IMR-90 (cell line): Measurements from ENCODE around the gene DESI2. TPM values are rescaled to one million over a fixed set of nuclear protein-coding genes. Genes with fewer than 3 reads are reported as not detected.
"Not testable (repeated sequence)": the region's sequence is repeated elsewhere in the genome, so short reads cannot be mapped to it uniquely, and the experiment has no call there.

Experiments
- ATAC-seq: fragments of 200-7000 bp; cut with Tn5 transposase; 2 replicates; pipeline ENCODE4 v1.9.1; 2020; ENCODE audit warnings: low read depth, mild to moderate bottlenecking, moderate library complexity
- BruUV-seq: library from RNA; stranded (reverse); fragments of 400-500 nt; replicated peaks from 2 replicates; lab custom pipeline; 2021; lab: Mats Ljungman, UMichigan
- CTCF ChIA-PET: fragments of 300-600 bp; formaldehyde crosslinking; extraction: SDS; loops from one replicate; lab custom pipeline; 2021; ENCODE audit warnings: antibody characterized with exemption; lab: Yijun Ruan, JAX
- POLR2A ChIA-PET: fragments of 300-600 bp; sonication (Branson Sonifier 250); formaldehyde crosslinking; loops from one replicate; lab custom pipeline; 2022; ENCODE audit warnings: antibody characterized with exemption; ENCODE audit not compliant: unreplicated experiment; lab: Charles Lee
- DNase-seq: peaks from one replicate; pipeline ENCODE4 v3.0.0; 2013
- H2AFZ ChIP-seq: replicated peaks from 2 replicates; pipeline ENCODE3; 2013; ENCODE audit warnings: low read length, mild to moderate bottlenecking; ENCODE audit not compliant: poor library complexity
- H2AK5ac ChIP-seq: 2 replicates; pipeline ENCODE4 v1.6.1; 2013; ENCODE audit warnings: low read depth, low read length, inconsistent platforms
- H2AK9ac ChIP-seq: replicated peaks from 2 replicates; pipeline ENCODE3; 2013; ENCODE audit warnings: mild to moderate bottlenecking, low read depth, low read length, moderate library complexity; ENCODE audit not compliant: poor library complexity
- H2BK120ac ChIP-seq: 2 replicates; pipeline ENCODE4 v1.6.1; 2013; ENCODE audit warnings: low read depth, low read length, inconsistent platforms
- H2BK15ac ChIP-seq: 3 replicates; pipeline ENCODE4 v1.6.1; 2013; ENCODE audit warnings: low read depth, low read length, inconsistent platforms
- H2BK20ac ChIP-seq: 2 replicates; pipeline ENCODE4 v1.6.1; 2013; ENCODE audit warnings: low read depth, mild to moderate bottlenecking, inconsistent platforms, low read length, moderate library complexity
- H2BK5ac ChIP-seq: 2 replicates; pipeline ENCODE4 v1.6.1; 2013; ENCODE audit warnings: mild to moderate bottlenecking, low read depth, low read length, inconsistent platforms; ENCODE audit not compliant: poor library complexity, severe bottlenecking
- H3K14ac ChIP-seq: replicated peaks from 2 replicates; pipeline ENCODE4 v1.6.1; 2013; ENCODE audit warnings: low read depth, low read length, inconsistent platforms
- H3K18ac ChIP-seq: 2 replicates; pipeline ENCODE4 v1.6.1; 2013; ENCODE audit warnings: low read depth, low read length, control low read depth
- H3K23ac ChIP-seq: 2 replicates; pipeline ENCODE4 v1.6.1; 2013; ENCODE audit warnings: low read depth, low read length, inconsistent platforms
- H3K27ac ChIP-seq: 2 replicates; pipeline ENCODE4 v1.5.1; 2013; ENCODE audit warnings: mild to moderate bottlenecking, control low read depth, low read length; ENCODE audit not compliant: insufficient read depth
- H3K27me3 ChIP-seq: 2 replicates; pipeline ENCODE4 v1.6.1; 2013; ENCODE audit warnings: low read length; ENCODE audit not compliant: control insufficient read depth, insufficient read depth
- H3K36me3 ChIP-seq: 2 replicates; pipeline ENCODE4 v1.6.1; 2013; ENCODE audit warnings: low read length, mixed read lengths; ENCODE audit not compliant: control insufficient read depth, insufficient read depth
- H3K4ac ChIP-seq: 2 replicates; pipeline ENCODE4 v1.6.1; 2013; ENCODE audit warnings: low read depth, low read length, inconsistent platforms
- H3K4me1 ChIP-seq: 2 replicates; pipeline ENCODE4 v1.6.1; 2013; ENCODE audit warnings: low read length, mixed read lengths; ENCODE audit not compliant: control insufficient read depth, insufficient read depth
- H3K4me2 ChIP-seq: 2 replicates; pipeline ENCODE4 v1.6.1; 2013; ENCODE audit warnings: low read depth, mild to moderate bottlenecking, control low read depth, low read length, moderate library complexity
- H3K4me3 ChIP-seq: 2 replicates; pipeline ENCODE4 v1.5.1; 2013; ENCODE audit warnings: low read depth, mild to moderate bottlenecking, control low read depth, low read length, moderate library complexity; ENCODE audit not compliant: insufficient read depth
- H3K56ac ChIP-seq: 2 replicates; pipeline ENCODE4 v1.6.1; 2013; ENCODE audit warnings: low read length, inconsistent platforms; ENCODE audit not compliant: insufficient read depth; ENCODE audit errors: extremely low read depth
- H3K79me1 ChIP-seq, 2 experiments: 2 replicates each; pipeline ENCODE4 v1.6.1; 2013; ENCODE audit warnings: low read length in 2 of 2, inconsistent platforms in 1 of 2, low read depth in 1 of 2
- H3K9ac ChIP-seq: 2 replicates; pipeline ENCODE4 v1.6.1; 2013; ENCODE audit warnings: low read depth, low read length, control low read depth
- H3K9me1 ChIP-seq: 2 replicates; pipeline ENCODE4 v1.6.1; 2013; ENCODE audit warnings: low read length, inconsistent platforms; ENCODE audit not compliant: insufficient read depth
- H3K9me3 ChIP-seq: 2 replicates; pipeline ENCODE4 v1.6.1; 2013; ENCODE audit warnings: low read length; ENCODE audit not compliant: control insufficient read depth, insufficient read depth
- H4K20me1 ChIP-seq: 2 replicates; pipeline ENCODE4 v1.6.1; 2013; ENCODE audit warnings: low read length, inconsistent platforms; ENCODE audit not compliant: insufficient read depth
- H4K5ac ChIP-seq: 2 replicates; pipeline ENCODE4 v1.6.1; 2013; ENCODE audit warnings: mild to moderate bottlenecking, low read depth, low read length, control low read depth
- H4K8ac ChIP-seq, 2 experiments: 2 replicates each; pipeline ENCODE4 v1.6.1; 2013; ENCODE audit warnings: low read depth in 2 of 2, low read length in 2 of 2, control low read depth in 1 of 2, inconsistent platforms in 1 of 2
- H4K91ac ChIP-seq: 2 replicates; pipeline ENCODE4 v1.6.1; 2013; ENCODE audit warnings: low read depth, low read length, inconsistent platforms; ENCODE audit not compliant: insufficient read depth
- WGBS, 2 experiments: methylation state at CpG; one replicate each; pipeline versions ENCODE4 v1.1.5 to v1.1.7; 2013; ENCODE audit warnings: missing lambda C conversion rate in 2 of 2; ENCODE audit not compliant: insufficient read length in 1 of 2; ENCODE audit errors: extremely low coverage in 2 of 2; 5-methylcytosine and 5-hydroxymethylcytosine counted together
- dilution Hi-C: fragments of 300-500 bp; cut with HindIII; formaldehyde crosslinking; loops from one replicate; pipeline ENCODE4 v1.14.3; 2018; ENCODE audit warnings: low sequenced_read_pairs; ENCODE audit not compliant: unreplicated experiment
- in situ Hi-C: fragments of 300-500 bp; cut with MboI; formaldehyde crosslinking; loops from 3 replicates; pipeline ENCODE4 v1.14.3; 2019; ENCODE audit warnings: low sequenced_read_pairs, inconsistent platforms, mixed read lengths
- intact Hi-C: fragments of 100-400 bp; cut with micrococcal nuclease; formaldehyde crosslinking; loops from 2 replicates; pipeline ENCODE4 v1.10.0; 2022
- polyA plus RNA-seq, 3 experiments: library from polyadenylated mRNA; depleted of rRNA; stranded (reverse); fragments of >200 nt; gene quantifications; 2 replicates each; pipeline ENCODE4 v1.2.3, GENCODE V29; 2012; ENCODE audit warnings: low replicate concordance in 1 of 3
- total RNA-seq: library from RNA; depleted of rRNA; stranded (reverse); fragments of >200 nt; gene quantifications from 2 replicates; pipeline ENCODE4 v1.2.3, GENCODE V29; 2012

The DESI2 gene
- total and polyA plus RNA-seq, 2 of the 4 experiments (the other 2 are of a cell fraction): 19.0 to 43.6 TPM

- H2BK5ac ChIP-seq, H2BK120ac ChIP-seq, BruUV-seq, H3K9me1 ChIP-seq, H3K4me3 ChIP-seq, H3K9me3 ChIP-seq, POLR2A ChIA-PET, H3K4me2 ChIP-seq, H3K56ac ChIP-seq, H3K9ac ChIP-seq, ATAC-seq, H3K4ac ChIP-seq, H3K4me1 ChIP-seq, H2AK9ac ChIP-seq, H3K18ac ChIP-seq, H4K5ac ChIP-seq, H3K27ac ChIP-seq, DNase-seq, H2AK5ac ChIP-seq, in situ Hi-C loops, H2BK20ac ChIP-seq, H3K14ac ChIP-seq, H2AFZ ChIP-seq, H2BK15ac ChIP-seq, H4K8ac ChIP-seq, dilution Hi-C loops, intact Hi-C loops, H3K27me3 ChIP-seq, H3K23ac ChIP-seq, H3K36me3 ChIP-seq, H4K91ac ChIP-seq: not testable (repeated sequence)
- Histone ChIP-seq H4K20me1 (peaks cover 23% of the 10 kb centered on the region; the same call in 1 of the 2 replicates), H3K79me1 (peaks cover 25 to 57% of the 10 kb centered on the region in 2 experiments)
- CTCF ChIA-PET: interaction anchor here (0.6 kb wide), 1 partner anchor 116 kb away, joined by 3 read pairs; no protein-coding TSS in a partner anchor
- WGBS, 2 experiments: no CpG with 5 or more reads among the region's 4 CpGs
Measured at GRCh38 chr1:244661569-244662312, 8.8 kb downstream of the DESI2 start.
